NCI-H69 (cell line): ENCODE results near the gene ALOXE3.

ENCODE experiments used
- DNase-seq: peaks from one replicate; lab custom pipeline; 2025; lab: John Stamatoyannopoulos, UW

Gene ALOXE3

GRCh38 chr17:8048736-8049135 lies 69.6 kb downstream of the ALOXE3 start:
- DNase-seq, result no peak

- no peak for DNase-seq
Measured at GRCh38 chr17:8048236-8048635, 70.1 kb downstream of the ALOXE3 start.

GRCh38 chr17:8047769-8048110 lies 70.6 kb downstream of the ALOXE3 start:
- no peak for DNase-seq

- DNase-seq, result no peak
Measured at GRCh38 chr17:8046929-8047768, 71.2 kb downstream of the ALOXE3 start.

GRCh38 chr17:8046306-8046928 lies 71.9 kb downstream of the ALOXE3 start:
- no peak for DNase-seq
